K562 (cell line): ENCODE results near the gene TOP3A. TPM values are rescaled to one million over a fixed set of nuclear protein-coding genes. Genes with fewer than 3 reads are reported as not detected.

Experiments
- ATAC-seq: fragments of 200-7000 bp; cut with Tn5 transposase; 3 replicates; pipeline ENCODE4 v1.9.1; 2020; ENCODE audit warnings: moderate library complexity
- BruUV-seq: library from RNA; stranded (reverse); fragments of 400-500 nt; replicated peaks from 2 replicates; lab custom pipeline; 2021; lab: Mats Ljungman, UMichigan
- CTCF ChIA-PET: fragments of 300-600 bp; formaldehyde crosslinking; extraction: SDS; loops from one replicate; lab custom pipeline; 2021; ENCODE audit warnings: low intra/inter-chr PET ratio; lab: Yijun Ruan, JAX
- POLR2A ChIA-PET: fragments of 300-600, 350-650 bp; sonication (Branson Sonifier 250); formaldehyde crosslinking; extraction: SDS; loops from one replicate; lab custom pipeline; 2021; ENCODE audit warnings: antibody characterized with exemption, inconsistent platforms; lab: Yijun Ruan, JAX
- DNase-seq, 4 experiments: peaks; one replicate each; pipeline versions ENCODE4 v3.0.0 to v3.0.0-alpha.2; 2011 to 2018; ENCODE audit warnings: low spot score in 3 of 4, mixed read lengths in 3 of 4; ENCODE audit errors: extremely low read depth in 1 of 4
- FAIRE-seq: peaks from 2 replicates; lab custom pipeline; 2011; peaks lifted over from hg19 to GRCh38; lab: Jason Lieb, UNC
- H2AFZ ChIP-seq: 2 replicates; pipeline ENCODE4 v1.6.0; 2011; ENCODE audit warnings: low read depth, low read length, control low read depth, inconsistent platforms
- H3K27ac ChIP-seq: fragments of 200-600 bp; 3 replicates; pipeline ENCODE4 v1.8.0; 2011; ENCODE audit warnings: low read depth, mild to moderate bottlenecking, control low read depth, inconsistent platforms, low read length, moderate library complexity, mixed read lengths; ENCODE audit errors: extremely low read depth
- H3K27me3 ChIP-seq, 2 experiments: fragments of 300-600 bp in 1 of 2; 2 replicates in 1 of 2; 3 replicates in 1 of 2; pipeline versions ENCODE4 v1.6.0 to v1.8.0; 2011; ENCODE audit warnings: inconsistent platforms in 2 of 2, low read length in 2 of 2, mild to moderate bottlenecking in 1 of 2, mixed read lengths in 1 of 2, moderate library complexity in 1 of 2; ENCODE audit not compliant: control insufficient read depth in 2 of 2, insufficient read depth in 2 of 2
- H3K36me3 ChIP-seq: fragments of 300-600 bp; 3 replicates; pipeline ENCODE4 v1.8.0; 2011; ENCODE audit warnings: mild to moderate bottlenecking, low read length, inconsistent platforms; ENCODE audit not compliant: control insufficient read depth, insufficient read depth
- H3K4me1 ChIP-seq, 2 experiments: fragments of 200-600 bp in 1 of 2; replicated peaks in 1 of 2; 2 replicates in 1 of 2; 3 replicates in 1 of 2; pipeline versions ENCODE4 v1.5.1 to v1.8.0; 2011; ENCODE audit warnings: inconsistent platforms in 2 of 2, low read length in 2 of 2, mild to moderate bottlenecking in 1 of 2, mixed read lengths in 1 of 2, moderate library complexity in 1 of 2; ENCODE audit not compliant: control insufficient read depth in 2 of 2, insufficient read depth in 2 of 2
- H3K4me2 ChIP-seq: 2 replicates; pipeline ENCODE4 v1.6.1; 2011; ENCODE audit warnings: low read length, control low read depth, inconsistent platforms, mixed read lengths; ENCODE audit not compliant: insufficient read depth
- H3K4me3 ChIP-seq: fragments of 200-600 bp; sonication (generic), shearing (Covaris generic); 2 replicates; pipeline ENCODE4 v1.5.1; 2016; ENCODE audit warnings: control low read depth, inconsistent platforms
- H3K79me2 ChIP-seq: fragments of 200-600 bp; 3 replicates; pipeline ENCODE4 v1.8.0; 2011; ENCODE audit warnings: low read length, inconsistent platforms; ENCODE audit not compliant: control insufficient read depth, insufficient read depth
- H3K9ac ChIP-seq, 2 experiments: 2 replicates each; pipeline versions ENCODE4 v1.6.0 to v1.6.1; 2011; ENCODE audit warnings: low read depth in 2 of 2, low read length in 2 of 2, control low read depth in 1 of 2, inconsistent platforms in 1 of 2, mild to moderate bottlenecking in 1 of 2, mixed read lengths in 1 of 2; ENCODE audit not compliant: insufficient read depth in 1 of 2
- H3K9me1 ChIP-seq: one replicate; pipeline ENCODE4 v1.6.0; 2011; ENCODE audit warnings: inconsistent platforms, mild to moderate bottlenecking, low read length, moderate library complexity; ENCODE audit not compliant: control insufficient read depth, insufficient read depth
- H3K9me3 ChIP-seq: replicated peaks from 2 replicates; pipeline ENCODE4 v1.5.1; 2011; ENCODE audit warnings: low read depth, low read length, inconsistent platforms; ENCODE audit not compliant: control insufficient read depth, insufficient read depth
- H4K20me1 ChIP-seq: replicated peaks from 2 replicates; pipeline ENCODE4 v1.6.1; 2011; ENCODE audit warnings: low read length, inconsistent platforms, mixed read lengths; ENCODE audit not compliant: control insufficient read depth, insufficient read depth
- ATF3 ChIP-seq, 2 experiments: fragments of 450-650 bp in 1 of 2; sonication (generic) in 1 of 2; formaldehyde crosslinking in 1 of 2; IDR thresholded peaks in 1 of 2; conservative IDR thresholded peaks in 1 of 2; 2 replicates each; pipeline versions ENCODE4 v1.6.1 to v1.8.1; 2016 to 2023; ENCODE audit warnings: mild to moderate bottlenecking in 2 of 2, moderate library complexity in 2 of 2, inconsistent platforms in 1 of 2, missing genetic modification reagents in 1 of 2
- CTCFL ChIP-seq: IDR thresholded peaks from 2 replicates; pipeline ENCODE4 v1.6.1; 2011; ENCODE audit warnings: borderline replicate concordance, low read depth, mild to moderate bottlenecking, moderate library complexity, low read length; ENCODE audit not compliant: insufficient read depth, poor library complexity, severe bottlenecking
- FOXA1 ChIP-seq: fragments of 450-650 bp; IDR thresholded peaks from 2 replicates; pipeline ENCODE4 v1.6.1; 2016; ENCODE audit warnings: mild to moderate bottlenecking, borderline replicate concordance
- FOXJ3 ChIP-seq: sonication (generic); formaldehyde crosslinking; IDR thresholded peaks from 2 replicates; pipeline ENCODE4 v1.4.0; 2020; ENCODE audit warnings: mild to moderate bottlenecking, missing genetic modification reagents
- HDGF ChIP-seq: fragments of 450-650 bp; IDR thresholded peaks from 2 replicates; pipeline ENCODE4 v1.6.1; 2016
- MIER1 ChIP-seq: fragments of 450-650 bp; IDR thresholded peaks from 2 replicates; pipeline ENCODE4 v1.6.1; 2016; ENCODE audit warnings: antibody characterized with exemption, mild to moderate bottlenecking, low read depth
- POLR3A ChIP-seq: IDR thresholded peaks from 2 replicates; pipeline ENCODE4 v1.6.1; 2011; ENCODE audit warnings: borderline replicate concordance, mild to moderate bottlenecking, moderate library complexity; ENCODE audit not compliant: insufficient read length, insufficient read depth; ENCODE audit errors: extremely low read depth
- SMAD2 ChIP-seq: fragments of 150-350 bp; IDR thresholded peaks from 2 replicates; pipeline ENCODE4 v1.6.1; 2014; ENCODE audit warnings: low read depth, mild to moderate bottlenecking, low read length
- ZBTB17 ChIP-seq: fragments of 450-650 bp; formaldehyde crosslinking; IDR thresholded peaks from 2 replicates; pipeline ENCODE4 v1.4.0; 2020; ENCODE audit warnings: mild to moderate bottlenecking
- ZFX ChIP-seq: sonication (generic); formaldehyde crosslinking; IDR thresholded peaks from 2 replicates; pipeline ENCODE4 v1.8.0; 2022; ENCODE audit warnings: mild to moderate bottlenecking, missing genetic modification reagents, moderate library complexity
- ZNF282 ChIP-seq: sonication (generic); formaldehyde crosslinking; IDR thresholded peaks from 2 replicates; pipeline ENCODE4 v1.8.1; 2023; ENCODE audit warnings: missing genetic modification reagents
- ZNF644 ChIP-seq: fragments of 200-800 bp; sonication (Bioruptor generic); IDR thresholded peaks from 2 replicates; pipeline ENCODE4 v1.6.1; 2016; ENCODE audit warnings: low read depth, missing genetic modification characterization, missing compliant biosample characterization
- WGBS: fragments of 100-300 bp; shearing (Covaris generic); methylation state at CpG from one replicate; pipeline ENCODE4 v1.1.6; 2016; ENCODE audit warnings: low coverage, mixed read lengths; ENCODE audit not compliant: insufficient coverage; ENCODE audit errors: missing lambda C conversion rate; 5-methylcytosine and 5-hydroxymethylcytosine counted together
- in situ Hi-C: fragments of 300-500 bp; cut with MboI; formaldehyde crosslinking; loops from 4 replicates; pipeline ENCODE4 v1.15.0; 2018; ENCODE audit warnings: inconsistent platforms, mixed read lengths
- intact Hi-C: fragments of 100-400 bp; cut with micrococcal nuclease; formaldehyde crosslinking; loops from 2 replicates; pipeline ENCODE4 v1.14.2; 2022
- polyA plus RNA-seq, 8 experiments: library from polyadenylated mRNA; depleted of rRNA in 4 of 8; stranded (reverse) in 5 of 8; unstranded in 3 of 8; fragments of >200 nt; fragmentation: Nextera tagmentation in 2 of 8; fragmentation: Illumina TruSeq in 1 of 8; extraction: Ambion mirVana in 2 of 8; extraction: Trizol in 1 of 8; gene quantifications; 2 replicates each; pipeline versions ENCODE4 v1.2.1 to v1.2.3, GENCODE V29; 2011 to 2014; ENCODE audit warnings: inconsistent platforms in 1 of 8, missing spikeins in 1 of 8
- total RNA-seq, 7 experiments: library from RNA; depleted of rRNA in 6 of 7; stranded (reverse); fragments of >200 nt in 6 of 7; fragmentation: Illumina TruSeq in 2 of 7; extraction: Trizol in 2 of 7; gene quantifications; 2 replicates each; pipeline versions ENCODE4 v1.2.1 to v1.2.3, GENCODE V29; 2011 to 2021; ENCODE audit warnings: low replicate concordance in 1 of 7
- TF ChIP-seq, protein P1 (sequence below): fragments of 450-650 bp; conservative IDR thresholded peaks from 2 replicates; pipeline ENCODE4 v1.6.1; 2016; ENCODE audit warnings: missing genetic modification characterization, low read depth, mild to moderate bottlenecking, missing compliant biosample characterization, moderate library complexity
- TF ChIP-seq, protein P2 (sequence below), 2 experiments: IDR thresholded peaks; 2 replicates each; pipeline ENCODE4 v1.6.1; 2012; ENCODE audit warnings: improper control_type of control experiment in 2 of 2, low read depth in 2 of 2, low read length in 2 of 2, borderline replicate concordance in 1 of 2

Gene TOP3A
- total and polyA plus RNA-seq, 9 of the 15 experiments (the other 6 are each of a cell fraction or from before 2014, with no cell fraction given) = 5.2 to 49.7 (median 24.7) TPM

DNA sequence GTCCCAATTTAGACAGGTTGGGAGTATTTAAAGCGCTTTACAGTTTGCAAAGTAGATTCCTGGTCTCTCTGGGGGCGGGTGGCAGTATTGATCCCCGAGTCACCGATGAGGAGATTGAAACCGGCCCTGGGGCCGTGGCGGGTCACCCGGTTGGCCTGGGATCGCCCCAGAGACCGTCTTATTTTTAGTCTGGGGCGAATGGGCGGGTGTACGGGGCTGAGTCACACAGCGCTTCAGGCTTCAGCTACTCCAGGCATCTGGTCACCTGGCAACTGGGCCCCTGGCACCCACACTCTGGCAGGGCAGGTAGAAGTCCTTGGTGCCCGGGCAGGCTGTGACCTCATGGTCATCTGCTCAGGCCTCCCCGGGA, 53.7 kb downstream of the TOP3A start:
- DNase-seq (peak; percentile 38 to 49 (median 44)), FAIRE-seq (no peak), ATAC-seq (0 out of 3 replicates have a peak, but pooled peaks have one; percentile 2)
- Histone ChIP-seq H3K79me2 (peaks cover 23% of the 10 kb centered on the region), H3K9me1 (no peaks in the 10 kb centered on the region), H3K4me2 (peak overlapping the region; percentile 91), H2AFZ (peak overlapping the region; percentile 95), H3K4me1 (peaks cover 18 to 68% of the 10 kb centered on the region in 2 experiments; a peak in 4 of 5 replicates), H3K27ac (peak overlapping the region; percentile 66), H3K4me3 (peak overlapping the region; percentile 62), H3K9ac (peak overlapping the region; percentile 72 to 96), H4K20me1 (no peaks in the 10 kb centered on the region), H3K36me3 (peaks cover 12% of the 10 kb centered on the region; the same call in 2 of the 3 replicates), H3K9me3 (no peaks in the 10 kb centered on the region), H3K27me3 (no peaks in the 10 kb centered on the region)
- BruUV-seq = no TSS peak
- ChIA-PET CTCF (no interaction called here), POLR2A (interaction anchor here (0.6 to 2.6 kb wide), 4 partner anchors 10 to 51 kb away, joined by 3 to 9 read pairs (median 4); no protein-coding TSS in a partner anchor)
- WGBS = 5% methylated on average over 13 of the region's 16 CpGs
- TF ChIP-seq CTCFL (no peak), ZNF644 (tag) (no peak), ZBTB17 (CRISPR knock-in tag) (0 out of 2 replicates have a peak, but pooled peaks have one; percentile 8), POLR3A (no peak), ZFX (peak; percentile 38; the same call in 1 of the 2 replicates), ATF3 (IDR thresholded peaks at IDR 0.05) (0 out of 2 replicates have a peak, but pooled peaks have one; percentile 13), ATF3 (CRISPR knock-in tag; conservative IDR thresholded peaks at IDR 0.05) (no peak), HDGF (no peak), MIER1 (no peak), FOXA1 (no peak), SMAD2 (no peak), ZNF282 (CRISPR knock-in tag) (no peak), FOXJ3 (CRISPR knock-in tag) (no peak)
- TF ChIP-seq, protein P1, sequence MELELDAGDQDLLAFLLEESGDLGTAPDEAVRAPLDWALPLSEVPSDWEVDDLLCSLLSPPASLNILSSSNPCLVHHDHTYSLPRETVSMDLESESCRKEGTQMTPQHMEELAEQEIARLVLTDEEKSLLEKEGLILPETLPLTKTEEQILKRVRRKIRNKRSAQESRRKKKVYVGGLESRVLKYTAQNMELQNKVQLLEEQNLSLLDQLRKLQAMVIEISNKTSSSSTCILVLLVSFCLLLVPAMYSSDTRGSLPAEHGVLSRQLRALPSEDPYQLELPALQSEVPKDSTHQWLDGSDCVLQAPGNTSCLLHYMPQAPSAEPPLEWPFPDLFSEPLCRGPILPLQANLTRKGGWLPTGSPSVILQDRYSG (tag) = no peak
- TF ChIP-seq, protein P2, sequence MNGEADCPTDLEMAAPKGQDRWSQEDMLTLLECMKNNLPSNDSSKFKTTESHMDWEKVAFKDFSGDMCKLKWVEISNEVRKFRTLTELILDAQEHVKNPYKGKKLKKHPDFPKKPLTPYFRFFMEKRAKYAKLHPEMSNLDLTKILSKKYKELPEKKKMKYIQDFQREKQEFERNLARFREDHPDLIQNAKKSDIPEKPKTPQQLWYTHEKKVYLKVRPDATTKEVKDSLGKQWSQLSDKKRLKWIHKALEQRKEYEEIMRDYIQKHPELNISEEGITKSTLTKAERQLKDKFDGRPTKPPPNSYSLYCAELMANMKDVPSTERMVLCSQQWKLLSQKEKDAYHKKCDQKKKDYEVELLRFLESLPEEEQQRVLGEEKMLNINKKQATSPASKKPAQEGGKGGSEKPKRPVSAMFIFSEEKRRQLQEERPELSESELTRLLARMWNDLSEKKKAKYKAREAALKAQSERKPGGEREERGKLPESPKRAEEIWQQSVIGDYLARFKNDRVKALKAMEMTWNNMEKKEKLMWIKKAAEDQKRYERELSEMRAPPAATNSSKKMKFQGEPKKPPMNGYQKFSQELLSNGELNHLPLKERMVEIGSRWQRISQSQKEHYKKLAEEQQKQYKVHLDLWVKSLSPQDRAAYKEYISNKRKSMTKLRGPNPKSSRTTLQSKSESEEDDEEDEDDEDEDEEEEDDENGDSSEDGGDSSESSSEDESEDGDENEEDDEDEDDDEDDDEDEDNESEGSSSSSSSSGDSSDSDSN (IDR thresholded peaks at IDR 0.05; ENCODE audit: borderline replicate concordance in 1 of 2, low read depth in 2 of 2, low read length in 2 of 2) = no peak
- in situ Hi-C loops = no loop called here
- intact Hi-C loops = no loop called here
